Astrocyte (in vitro differentiated cells and primary cell): ENCODE data around the gene NCAM1.

Experiments used
- EZH2 ChIP-seq: IDR thresholded peaks from 2 replicates; pipeline ENCODE4 v1.6.1; 2012; ENCODE audit warnings: mild to moderate bottlenecking, low read length, inconsistent platforms; ENCODE audit not compliant: insufficient read depth
- TF ChIP-seq, protein P1 (sequence below): IDR thresholded peaks from 2 replicates; pipeline ENCODE4 v1.5.1; 2011; ENCODE audit warnings: low read depth, mild to moderate bottlenecking, inconsistent platforms, low read length, moderate library complexity; ENCODE audit not compliant: insufficient read depth

DNA sequence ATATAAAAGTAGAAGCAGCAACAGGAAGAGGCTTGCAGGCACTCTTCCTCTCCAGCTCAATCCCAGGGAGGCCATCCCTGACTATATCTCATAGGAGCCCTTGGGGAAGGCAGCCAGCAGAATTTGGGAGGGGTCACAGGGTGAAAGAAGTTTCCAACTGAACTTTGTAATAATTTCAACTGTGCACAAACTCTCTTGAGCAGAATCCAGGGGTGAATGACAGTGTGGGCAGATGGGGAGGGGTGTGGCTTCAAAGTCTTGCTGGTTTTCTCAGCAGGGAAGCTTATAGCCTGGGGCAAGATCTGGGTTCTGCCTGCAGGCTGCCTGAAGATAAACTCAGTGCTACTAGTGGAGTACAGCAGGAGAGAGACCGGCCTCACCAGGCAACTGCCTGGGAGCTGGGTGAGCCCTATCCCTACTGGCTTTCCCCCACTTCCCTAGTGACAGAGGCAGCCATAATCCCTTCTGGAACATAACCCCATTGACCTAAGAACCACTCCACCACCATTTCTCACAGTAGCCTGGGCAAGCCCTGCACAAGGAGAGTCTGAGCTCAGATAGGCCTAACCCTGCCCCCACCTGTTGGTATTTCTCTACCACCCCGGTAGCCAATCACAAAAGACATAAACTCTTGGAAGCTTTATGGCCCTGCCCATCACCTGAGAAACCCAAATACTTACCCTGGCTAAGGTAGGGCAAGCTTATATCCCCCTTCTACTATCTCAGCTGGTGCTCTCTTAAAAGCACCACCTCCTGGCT, 335.4 kb downstream of the NCAM1 start:
- TF ChIP-seq, protein P1, sequence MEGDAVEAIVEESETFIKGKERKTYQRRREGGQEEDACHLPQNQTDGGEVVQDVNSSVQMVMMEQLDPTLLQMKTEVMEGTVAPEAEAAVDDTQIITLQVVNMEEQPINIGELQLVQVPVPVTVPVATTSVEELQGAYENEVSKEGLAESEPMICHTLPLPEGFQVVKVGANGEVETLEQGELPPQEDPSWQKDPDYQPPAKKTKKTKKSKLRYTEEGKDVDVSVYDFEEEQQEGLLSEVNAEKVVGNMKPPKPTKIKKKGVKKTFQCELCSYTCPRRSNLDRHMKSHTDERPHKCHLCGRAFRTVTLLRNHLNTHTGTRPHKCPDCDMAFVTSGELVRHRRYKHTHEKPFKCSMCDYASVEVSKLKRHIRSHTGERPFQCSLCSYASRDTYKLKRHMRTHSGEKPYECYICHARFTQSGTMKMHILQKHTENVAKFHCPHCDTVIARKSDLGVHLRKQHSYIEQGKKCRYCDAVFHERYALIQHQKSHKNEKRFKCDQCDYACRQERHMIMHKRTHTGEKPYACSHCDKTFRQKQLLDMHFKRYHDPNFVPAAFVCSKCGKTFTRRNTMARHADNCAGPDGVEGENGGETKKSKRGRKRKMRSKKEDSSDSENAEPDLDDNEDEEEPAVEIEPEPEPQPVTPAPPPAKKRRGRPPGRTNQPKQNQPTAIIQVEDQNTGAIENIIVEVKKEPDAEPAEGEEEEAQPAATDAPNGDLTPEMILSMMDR: no peak
- TF ChIP-seq EZH2: no peak
